ENCODE results near the gene CD81. TPM values are rescaled to one million over a fixed set of nuclear protein-coding genes. Genes with fewer than 3 reads are reported as not detected.

CD81 gene
- total and polyA plus RNA-seq, 9 of the 15 experiments (the other 6 are each of a cell fraction or from before 2014, with no cell fraction given) = 2.4 to 189 (median 61.7) TPM

DNA sequence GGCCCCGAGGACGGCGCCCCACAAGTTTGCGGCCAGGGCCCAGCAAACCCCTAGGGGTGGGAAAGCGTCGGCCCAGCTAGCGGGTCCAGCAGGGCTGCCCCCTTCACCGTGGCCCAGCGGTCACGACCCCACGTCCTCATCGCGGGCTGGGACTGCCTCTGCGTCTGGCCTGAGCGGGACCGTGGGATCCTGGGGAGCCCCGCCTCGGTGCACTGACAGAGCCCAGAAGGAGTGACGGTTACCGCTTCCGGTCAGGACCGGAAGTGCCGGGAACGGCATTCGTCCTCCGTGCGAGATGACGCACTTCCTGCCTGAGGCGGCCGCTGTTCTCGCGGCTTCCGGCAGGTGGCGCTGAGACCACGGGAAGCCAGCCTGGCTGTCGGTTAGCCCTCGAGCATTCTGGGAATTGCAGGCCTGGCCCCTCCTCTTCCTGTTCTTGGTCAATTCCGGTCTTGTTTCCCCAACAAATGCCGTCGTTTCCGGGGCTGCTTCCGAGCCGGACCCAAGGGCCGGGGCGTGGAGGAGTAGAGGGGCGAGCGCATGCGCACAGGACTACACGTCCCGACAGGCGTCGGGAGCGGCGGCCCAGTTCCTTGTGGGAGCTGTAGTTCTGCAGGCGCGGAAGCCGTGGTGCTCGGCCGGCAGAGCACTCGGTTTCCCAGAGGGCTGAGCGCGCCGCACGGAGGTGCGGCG is 23.1 kb downstream of the CD81 start, which contains the start of gene TSSC4:
Gene TSSC4 (plus strand): TSS at position 682 of the 693 bp plus-strand sequence. CDS start 1,884 bp downstream, outside the sequence.
- DNase-seq (ENCODE audit: extremely low read depth in 1 of 4, low spot score in 3 of 4) = peak; percentile 93 to 99 (median 98)
- FAIRE-seq = peak; percentile 100
- Histone ChIP-seq H3K36me3 (ENCODE audit: control insufficient read depth, insufficient read depth, low read length) (peaks cover 50% of the 10 kb centered on the region; the same call in 1 of the 3 replicates), H3K27me3 (ENCODE audit: control insufficient read depth in 2 of 2, insufficient read depth in 2 of 2, low read length in 2 of 2) (no peaks in the 10 kb centered on the region), H4K20me1 (replicated peaks; ENCODE audit: control insufficient read depth, insufficient read depth, low read length) (no peaks in the 10 kb centered on the region; the same call in 1 of the 2 replicates), H3K4me1 (replicated peaks in 1 of 2; ENCODE audit: control insufficient read depth in 2 of 2, insufficient read depth in 2 of 2, low read length in 2 of 2) (peaks cover 12 to 73% of the 10 kb centered on the region in 2 experiments; a peak in 4 of 5 replicates), H3K27ac (ENCODE audit: extremely low read depth, low read depth, low read length) (peak within 1 kb of the TSS; percentile 77), H3K4me2 (ENCODE audit: insufficient read depth, low read length) (peak within 1 kb of the TSS; percentile 95), H3K79me2 (ENCODE audit: control insufficient read depth, insufficient read depth, low read length) (peaks cover 28% of the 10 kb centered on the region), H3K9ac (ENCODE audit: insufficient read depth in 1 of 2, low read depth in 2 of 2, low read length in 2 of 2) (peak within 1 kb of the TSS; percentile 94 to 98), H3K9me1 (ENCODE audit: control insufficient read depth, insufficient read depth, low read length) (no peaks in the 10 kb centered on the region), H3K9me3 (replicated peaks; ENCODE audit: control insufficient read depth, insufficient read depth, low read depth, low read length) (no peaks in the 10 kb centered on the region), H2AFZ (ENCODE audit: low read depth, low read length) (peak within 1 kb of the TSS; percentile 72; the same call in 1 of the 2 replicates), H3K4me3 (peak within 1 kb of the TSS; percentile 87)
- POLR2A ChIA-PET = interaction anchor here (1.0 to 2.3 kb wide), 7 partner anchors 13 to 95 kb away, joined by 3 to 11 read pairs (median 6); partner anchors contain the start of gene CD81
- WGBS (ENCODE audit: insufficient coverage, low coverage, missing lambda C conversion rate) = 2% methylated on average over 50 of the region's 66 CpGs
- intact Hi-C loops (cut with micrococcal nuclease) = loop anchor here (1.0 to 5.0 kb wide), 2 partner anchors 20 to 93 kb away; no protein-coding TSS in a partner anchor
- BruUV-seq (replicated peaks) = no TSS peak
- CTCF ChIA-PET (ENCODE audit: low intra/inter-chr PET ratio) = interaction anchor here (0.6 to 1.6 kb wide), 5 partner anchors 20 to 491 kb away, joined by 3 to 5 read pairs (median 4); no protein-coding TSS in a partner anchor
- ATAC-seq = peak; percentile 91
- in situ Hi-C loops (cut with MboI) = no loop called here
- TF ChIP-seq, protein P1, sequence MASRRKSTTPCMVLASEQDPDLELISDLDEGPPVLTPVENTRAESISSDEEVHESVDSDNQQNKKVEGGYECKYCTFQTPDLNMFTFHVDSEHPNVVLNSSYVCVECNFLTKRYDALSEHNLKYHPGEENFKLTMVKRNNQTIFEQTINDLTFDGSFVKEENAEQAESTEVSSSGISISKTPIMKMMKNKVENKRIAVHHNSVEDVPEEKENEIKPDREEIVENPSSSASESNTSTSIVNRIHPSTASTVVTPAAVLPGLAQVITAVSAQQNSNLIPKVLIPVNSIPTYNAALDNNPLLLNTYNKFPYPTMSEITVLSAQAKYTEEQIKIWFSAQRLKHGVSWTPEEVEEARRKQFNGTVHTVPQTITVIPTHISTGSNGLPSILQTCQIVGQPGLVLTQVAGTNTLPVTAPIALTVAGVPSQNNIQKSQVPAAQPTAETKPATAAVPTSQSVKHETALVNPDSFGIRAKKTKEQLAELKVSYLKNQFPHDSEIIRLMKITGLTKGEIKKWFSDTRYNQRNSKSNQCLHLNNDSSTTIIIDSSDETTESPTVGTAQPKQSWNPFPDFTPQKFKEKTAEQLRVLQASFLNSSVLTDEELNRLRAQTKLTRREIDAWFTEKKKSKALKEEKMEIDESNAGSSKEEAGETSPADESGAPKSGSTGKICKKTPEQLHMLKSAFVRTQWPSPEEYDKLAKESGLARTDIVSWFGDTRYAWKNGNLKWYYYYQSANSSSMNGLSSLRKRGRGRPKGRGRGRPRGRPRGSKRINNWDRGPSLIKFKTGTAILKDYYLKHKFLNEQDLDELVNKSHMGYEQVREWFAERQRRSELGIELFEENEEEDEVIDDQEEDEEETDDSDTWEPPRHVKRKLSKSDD (conservative IDR thresholded peaks at IDR 0.05; ENCODE audit: low read length) = no peak
- no peak; the same call in 1 of the 2 replicates for TF ChIP-seq JUN (IDR thresholded peaks at IDR 0.05; ENCODE audit: borderline replicate concordance, low read depth, low read length)
- no peak for TF ChIP-seq JUN (CRISPR knock-in tag; IDR thresholded peaks at IDR 0.05; ENCODE audit: borderline replicate concordance)
- peak; percentile 90 for TF ChIP-seq MEIS2 (IDR thresholded peaks at IDR 0.05; ENCODE audit: partially characterized antibody)
- 0 out of 2 replicates have a peak, but pooled peaks have one; percentile 65 for TF ChIP-seq PHTF2 (CRISPR knock-in tag; IDR thresholded peaks at IDR 0.05)
- TF ChIP-seq ZNF699 (CRISPR knock-in tag; IDR thresholded peaks at IDR 0.05; ENCODE audit: insufficient replicate concordance) = no peak
- 0 out of 2 replicates have a peak, but pooled peaks have one; percentile 43 for TF ChIP-seq DNMT1 (IDR thresholded peaks at IDR 0.05)
- 0 out of 2 replicates have a peak, but pooled peaks have one; percentile 14 for TF ChIP-seq DIDO1 (tag; IDR thresholded peaks at IDR 0.05; ENCODE audit: low read depth)
- TF ChIP-seq ETV1 (tag; conservative IDR thresholded peaks at IDR 0.05; ENCODE audit: low read depth) = peak; percentile 99
- TF ChIP-seq, protein P2, sequence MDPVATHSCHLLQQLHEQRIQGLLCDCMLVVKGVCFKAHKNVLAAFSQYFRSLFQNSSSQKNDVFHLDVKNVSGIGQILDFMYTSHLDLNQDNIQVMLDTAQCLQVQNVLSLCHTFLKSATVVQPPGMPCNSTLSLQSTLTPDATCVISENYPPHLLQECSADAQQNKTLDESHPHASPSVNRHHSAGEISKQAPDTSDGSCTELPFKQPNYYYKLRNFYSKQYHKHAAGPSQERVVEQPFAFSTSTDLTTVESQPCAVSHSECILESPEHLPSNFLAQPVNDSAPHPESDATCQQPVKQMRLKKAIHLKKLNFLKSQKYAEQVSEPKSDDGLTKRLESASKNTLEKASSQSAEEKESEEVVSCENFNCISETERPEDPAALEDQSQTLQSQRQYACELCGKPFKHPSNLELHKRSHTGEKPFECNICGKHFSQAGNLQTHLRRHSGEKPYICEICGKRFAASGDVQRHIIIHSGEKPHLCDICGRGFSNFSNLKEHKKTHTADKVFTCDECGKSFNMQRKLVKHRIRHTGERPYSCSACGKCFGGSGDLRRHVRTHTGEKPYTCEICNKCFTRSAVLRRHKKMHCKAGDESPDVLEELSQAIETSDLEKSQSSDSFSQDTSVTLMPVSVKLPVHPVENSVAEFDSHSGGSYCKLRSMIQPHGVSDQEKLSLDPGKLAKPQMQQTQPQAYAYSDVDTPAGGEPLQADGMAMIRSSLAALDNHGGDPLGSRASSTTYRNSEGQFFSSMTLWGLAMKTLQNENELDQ (CRISPR knock-in tag; IDR thresholded peaks at IDR 0.05; ENCODE audit: borderline replicate concordance) = 0 out of 2 replicates have a peak, but pooled peaks have one; percentile 73
- no peak for TF ChIP-seq FOXA1 (IDR thresholded peaks at IDR 0.05; ENCODE audit: borderline replicate concordance)
- TF ChIP-seq ZNF133 (CRISPR knock-in tag; IDR thresholded peaks at IDR 0.05) = peak; percentile 70; the same call in 1 of the 2 replicates
- TF ChIP-seq, protein P3, sequence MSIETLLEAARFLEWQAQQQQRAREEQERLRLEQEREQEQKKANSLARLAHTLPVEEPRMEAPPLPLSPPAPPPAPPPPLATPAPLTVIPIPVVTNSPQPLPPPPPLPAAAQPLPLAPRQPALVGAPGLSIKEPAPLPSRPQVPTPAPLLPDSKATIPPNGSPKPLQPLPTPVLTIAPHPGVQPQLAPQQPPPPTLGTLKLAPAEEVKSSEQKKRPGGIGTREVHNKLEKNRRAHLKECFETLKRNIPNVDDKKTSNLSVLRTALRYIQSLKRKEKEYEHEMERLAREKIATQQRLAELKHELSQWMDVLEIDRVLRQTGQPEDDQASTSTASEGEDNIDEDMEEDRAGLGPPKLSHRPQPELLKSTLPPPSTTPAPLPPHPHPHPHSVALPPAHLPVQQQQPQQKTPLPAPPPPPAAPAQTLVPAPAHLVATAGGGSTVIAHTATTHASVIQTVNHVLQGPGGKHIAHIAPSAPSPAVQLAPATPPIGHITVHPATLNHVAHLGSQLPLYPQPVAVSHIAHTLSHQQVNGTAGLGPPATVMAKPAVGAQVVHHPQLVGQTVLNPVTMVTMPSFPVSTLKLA (conservative IDR thresholded peaks at IDR 0.05) = peak; percentile 97 to 99
